HEK293 (cell line): Measurements from ENCODE around the gene NR3C2.

Experiments
- BCL6B ChIP-seq: fragments of 450-650 bp; formaldehyde crosslinking; IDR thresholded peaks from 2 replicates; pipeline ENCODE4 v1.5.1; 2017; ENCODE audit warnings: missing biosample characterization, missing genetic modification characterization
- ELK4 ChIP-seq: IDR thresholded peaks from 2 replicates; pipeline ENCODE4 v1.6.1; 2011; ENCODE audit warnings: mild to moderate bottlenecking, low read depth, low read length, borderline replicate concordance
- GLI2 ChIP-seq: fragments of 450-650 bp; formaldehyde crosslinking; IDR thresholded peaks from 2 replicates; pipeline ENCODE4; 2017; ENCODE audit warnings: missing biosample characterization, missing genetic modification characterization, low read depth, borderline replicate concordance
- GLI4 ChIP-seq: fragments of 450-650 bp; formaldehyde crosslinking; IDR thresholded peaks from 2 replicates; pipeline ENCODE4 v1.5.1; 2016; ENCODE audit warnings: missing biosample characterization, missing genetic modification characterization
- PBX3 ChIP-seq: sonication (generic); formaldehyde crosslinking; IDR thresholded peaks from 2 replicates; pipeline ENCODE4 v1.8.1; 2022; ENCODE audit warnings: mild to moderate bottlenecking, moderate library complexity, missing genetic modification reagents
- REPIN1 ChIP-seq: fragments of 450-650 bp; formaldehyde crosslinking; IDR thresholded peaks from 2 replicates; pipeline ENCODE4 v1.5.1; 2017; ENCODE audit warnings: missing biosample characterization, missing genetic modification characterization, low read depth
- SALL2 ChIP-seq: fragments of 450-650 bp; formaldehyde crosslinking; IDR thresholded peaks from 2 replicates; pipeline ENCODE4 v1.5.0; 2017; ENCODE audit warnings: missing biosample characterization, mild to moderate bottlenecking, missing genetic modification characterization, borderline replicate concordance
- SCRT1 ChIP-seq: fragments of 450-650 bp; formaldehyde crosslinking; IDR thresholded peaks from 2 replicates; pipeline ENCODE4 v1.5.1; 2016; ENCODE audit warnings: missing biosample characterization, missing genetic modification characterization, borderline replicate concordance
- ZBTB17 ChIP-seq: fragments of 450-650 bp; formaldehyde crosslinking; IDR thresholded peaks from 2 replicates; pipeline ENCODE4 v1.5.1; 2016; ENCODE audit warnings: missing biosample characterization, missing genetic modification characterization
- ZFP41 ChIP-seq: fragments of 450-650 bp; formaldehyde crosslinking; IDR thresholded peaks from 2 replicates; pipeline ENCODE4 v1.5.1; 2016; ENCODE audit warnings: missing biosample characterization, missing genetic modification characterization, borderline replicate concordance
- ZNF10 ChIP-seq: fragments of 450-650 bp; formaldehyde crosslinking; IDR thresholded peaks from 2 replicates; pipeline ENCODE4 v1.5.1; 2017; ENCODE audit warnings: missing biosample characterization, missing genetic modification characterization
- ZNF266 ChIP-seq: fragments of 450-650 bp; formaldehyde crosslinking; IDR thresholded peaks from 2 replicates; pipeline ENCODE4 v1.5.1; 2016; ENCODE audit warnings: missing biosample characterization, missing genetic modification characterization, low read depth
- ZNF280C ChIP-seq: fragments of 450-650 bp; formaldehyde crosslinking; IDR thresholded peaks from 2 replicates; pipeline ENCODE4 v1.5.1; 2016; ENCODE audit warnings: missing biosample characterization, missing genetic modification characterization
- ZNF366 ChIP-seq: fragments of 450-650 bp; formaldehyde crosslinking; conservative IDR thresholded peaks from 2 replicates; pipeline ENCODE4 v1.5.1; 2016; ENCODE audit warnings: missing biosample characterization, missing genetic modification characterization
- ZNF510 ChIP-seq: fragments of 450-650 bp; formaldehyde crosslinking; IDR thresholded peaks from 2 replicates; pipeline ENCODE4 v1.5.1; 2018; ENCODE audit warnings: mild to moderate bottlenecking, missing genetic modification characterization, missing biosample characterization; ENCODE audit not compliant: insufficient replicate concordance
- ZNF561 ChIP-seq: fragments of 450-650 bp; IDR thresholded peaks from 2 replicates; pipeline ENCODE4 v1.5.1; 2018; ENCODE audit warnings: missing biosample characterization, missing genetic modification characterization, borderline replicate concordance
- ZNF610 ChIP-seq: fragments of 450-650 bp; formaldehyde crosslinking; IDR thresholded peaks from 2 replicates; pipeline ENCODE4 v1.5.1; 2016; ENCODE audit warnings: missing biosample characterization, missing genetic modification characterization, borderline replicate concordance
- ZNF624 ChIP-seq: fragments of 450-650 bp; formaldehyde crosslinking; IDR thresholded peaks from 2 replicates; pipeline ENCODE4 v1.5.1; 2017; ENCODE audit warnings: missing biosample characterization, missing genetic modification characterization
- ZNF645 ChIP-seq: fragments of 450-650 bp; formaldehyde crosslinking; IDR thresholded peaks from 2 replicates; pipeline ENCODE4; 2016; ENCODE audit warnings: missing biosample characterization, missing genetic modification characterization
- ZSCAN18 ChIP-seq: fragments of 450-650 bp; formaldehyde crosslinking; IDR thresholded peaks from 2 replicates; pipeline ENCODE4 v1.5.1; 2016; ENCODE audit warnings: missing biosample characterization, missing genetic modification characterization
- ZSCAN23 ChIP-seq: fragments of 450-650 bp; formaldehyde crosslinking; IDR thresholded peaks from 2 replicates; pipeline ENCODE4 v1.5.1; 2016; ENCODE audit warnings: missing biosample characterization, missing genetic modification characterization
- ZSCAN30 ChIP-seq: fragments of 450-650 bp; IDR thresholded peaks from 2 replicates; pipeline ENCODE4 v1.5.1; 2018; ENCODE audit warnings: missing biosample characterization, mild to moderate bottlenecking, missing genetic modification characterization, moderate library complexity
- TF ChIP-seq, protein P1 (sequence below): fragments of 450-650 bp; formaldehyde crosslinking; IDR thresholded peaks from 2 replicates; pipeline ENCODE4 v1.5.1; 2017; ENCODE audit warnings: missing biosample characterization, missing genetic modification characterization
- TF ChIP-seq, protein P2 (sequence below): fragments of 450-650 bp; formaldehyde crosslinking; IDR thresholded peaks from 2 replicates; pipeline ENCODE4 v1.5.1; 2016; ENCODE audit warnings: missing biosample characterization, missing genetic modification characterization
- TF ChIP-seq, protein P3 (sequence below): fragments of 450-650 bp; formaldehyde crosslinking; IDR thresholded peaks from 2 replicates; pipeline ENCODE4 v1.5.1; 2016; ENCODE audit warnings: missing biosample characterization, missing genetic modification characterization

NR3C2 gene

DNA sequence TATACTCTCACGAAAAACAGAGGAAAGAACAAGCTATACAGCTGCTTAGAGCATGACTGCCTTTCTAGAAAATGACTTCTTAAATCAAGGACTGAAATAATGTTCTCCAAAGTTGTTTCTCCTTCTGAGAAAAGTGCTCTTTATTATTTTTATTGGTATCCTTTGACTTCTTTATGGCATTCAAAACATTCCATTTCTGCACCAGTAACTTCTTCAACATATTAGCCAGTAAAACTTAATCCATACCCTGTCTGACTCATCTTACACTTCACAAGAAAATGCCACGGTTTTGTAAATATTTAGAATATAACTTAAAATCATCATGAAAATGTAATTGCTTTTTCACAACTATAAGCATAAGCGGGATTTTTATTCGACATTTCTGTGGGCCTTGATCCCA is 180.4 kb downstream of the NR3C2 start (continued):
- no peak for TF ChIP-seq PBX3 (CRISPR knock-in tag)
- TF ChIP-seq SALL2 (tag by site-specific recombination), result no peak
- TF ChIP-seq ELK4, result no peak
- no peak for TF ChIP-seq ZSCAN23 (tag by site-specific recombination)
- no peak for TF ChIP-seq ZNF510
- TF ChIP-seq, protein P1, sequence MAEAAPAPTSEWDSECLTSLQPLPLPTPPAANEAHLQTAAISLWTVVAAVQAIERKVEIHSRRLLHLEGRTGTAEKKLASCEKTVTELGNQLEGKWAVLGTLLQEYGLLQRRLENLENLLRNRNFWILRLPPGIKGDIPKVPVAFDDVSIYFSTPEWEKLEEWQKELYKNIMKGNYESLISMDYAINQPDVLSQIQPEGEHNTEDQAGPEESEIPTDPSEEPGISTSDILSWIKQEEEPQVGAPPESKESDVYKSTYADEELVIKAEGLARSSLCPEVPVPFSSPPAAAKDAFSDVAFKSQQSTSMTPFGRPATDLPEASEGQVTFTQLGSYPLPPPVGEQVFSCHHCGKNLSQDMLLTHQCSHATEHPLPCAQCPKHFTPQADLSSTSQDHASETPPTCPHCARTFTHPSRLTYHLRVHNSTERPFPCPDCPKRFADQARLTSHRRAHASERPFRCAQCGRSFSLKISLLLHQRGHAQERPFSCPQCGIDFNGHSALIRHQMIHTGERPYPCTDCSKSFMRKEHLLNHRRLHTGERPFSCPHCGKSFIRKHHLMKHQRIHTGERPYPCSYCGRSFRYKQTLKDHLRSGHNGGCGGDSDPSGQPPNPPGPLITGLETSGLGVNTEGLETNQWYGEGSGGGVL (tag by site-specific recombination), result no peak
- no peak for TF ChIP-seq ZSCAN30 (tag by site-specific recombination)
- no peak for TF ChIP-seq GLI4 (tag by site-specific recombination)
- TF ChIP-seq ZNF366 (tag by site-specific recombination), result no peak
- TF ChIP-seq ZNF266 (tag by site-specific recombination), result no peak
- TF ChIP-seq ZNF645 (tag by site-specific recombination), result no peak
- TF ChIP-seq ZBTB17 (tag by site-specific recombination), result no peak
- no peak for TF ChIP-seq ZSCAN18 (tag by site-specific recombination)
- peak; percentile 38; the same call in 1 of the 2 replicates for TF ChIP-seq ZNF561 (tag by site-specific recombination)
- no peak for TF ChIP-seq ZNF610 (tag by site-specific recombination)
- TF ChIP-seq SCRT1, result peak; percentile 53; the same call in 1 of the 2 replicates
- no peak for TF ChIP-seq ZNF624 (tag by site-specific recombination)
- no peak for TF ChIP-seq ZNF280C (tag by site-specific recombination)
- peak; percentile 93 for TF ChIP-seq BCL6B (tag by site-specific recombination)
- peak; percentile 89 for TF ChIP-seq ZNF10 (tag by site-specific recombination)
- no peak for TF ChIP-seq ZFP41 (tag by site-specific recombination)
- TF ChIP-seq, protein P2, sequence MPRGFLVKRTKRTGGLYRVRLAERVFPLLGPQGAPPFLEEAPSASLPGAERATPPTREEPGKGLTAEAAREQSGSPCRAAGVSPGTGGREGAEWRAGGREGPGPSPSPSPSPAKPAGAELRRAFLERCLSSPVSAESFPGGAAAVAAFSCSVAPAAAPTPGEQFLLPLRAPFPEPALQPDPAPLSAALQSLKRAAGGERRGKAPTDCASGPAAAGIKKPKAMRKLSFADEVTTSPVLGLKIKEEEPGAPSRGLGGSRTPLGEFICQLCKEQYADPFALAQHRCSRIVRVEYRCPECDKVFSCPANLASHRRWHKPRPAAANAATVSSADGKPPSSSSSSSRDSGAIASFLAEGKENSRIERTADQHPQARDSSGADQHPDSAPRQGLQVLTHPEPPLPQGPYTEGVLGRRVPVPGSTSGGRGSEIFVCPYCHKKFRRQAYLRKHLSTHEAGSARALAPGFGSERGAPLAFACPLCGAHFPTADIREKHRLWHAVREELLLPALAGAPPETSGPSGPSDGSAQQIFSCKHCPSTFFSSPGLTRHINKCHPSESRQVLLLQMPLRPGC, result peak; percentile 77
- peak; percentile 83 for TF ChIP-seq GLI2
- TF ChIP-seq, protein P3, sequence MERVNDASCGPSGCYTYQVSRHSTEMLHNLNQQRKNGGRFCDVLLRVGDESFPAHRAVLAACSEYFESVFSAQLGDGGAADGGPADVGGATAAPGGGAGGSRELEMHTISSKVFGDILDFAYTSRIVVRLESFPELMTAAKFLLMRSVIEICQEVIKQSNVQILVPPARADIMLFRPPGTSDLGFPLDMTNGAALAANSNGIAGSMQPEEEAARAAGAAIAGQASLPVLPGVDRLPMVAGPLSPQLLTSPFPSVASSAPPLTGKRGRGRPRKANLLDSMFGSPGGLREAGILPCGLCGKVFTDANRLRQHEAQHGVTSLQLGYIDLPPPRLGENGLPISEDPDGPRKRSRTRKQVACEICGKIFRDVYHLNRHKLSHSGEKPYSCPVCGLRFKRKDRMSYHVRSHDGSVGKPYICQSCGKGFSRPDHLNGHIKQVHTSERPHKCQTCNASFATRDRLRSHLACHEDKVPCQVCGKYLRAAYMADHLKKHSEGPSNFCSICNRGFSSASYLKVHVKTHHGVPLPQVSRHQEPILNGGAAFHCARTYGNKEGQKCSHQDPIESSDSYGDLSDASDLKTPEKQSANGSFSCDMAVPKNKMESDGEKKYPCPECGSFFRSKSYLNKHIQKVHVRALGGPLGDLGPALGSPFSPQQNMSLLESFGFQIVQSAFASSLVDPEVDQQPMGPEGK (tag by site-specific recombination), result no peak
- no peak for TF ChIP-seq REPIN1 (tag by site-specific recombination)
